Vagina (tissue), 2 donors: ENCODE measurements around the gene KCNMB2.

Experiments used
- CTCF ChIP-seq, 3 experiments: fragments of 450-650 bp in 2 of 3; fragments of 200-600 bp in 1 of 3; sonication (generic) in 1 of 3; IDR thresholded peaks; one replicate each; pipeline ENCODE4 v1.5.1; 2017 to 2019; ENCODE audit warnings: antibody characterized with exemption in 3 of 3, mild to moderate bottlenecking in 2 of 3, moderate library complexity in 2 of 3
- POLR2AphosphoS5 ChIP-seq, 2 donors: sonication (generic); formaldehyde crosslinking; IDR thresholded peaks; one replicate each; pipeline ENCODE4 v1.9.0; 2017; ENCODE audit warnings: antibody characterized with exemption in 2 of 2, mild to moderate bottlenecking in 2 of 2, low read depth in 1 of 2; ENCODE audit not compliant: insufficient read depth in 1 of 2

DNA sequence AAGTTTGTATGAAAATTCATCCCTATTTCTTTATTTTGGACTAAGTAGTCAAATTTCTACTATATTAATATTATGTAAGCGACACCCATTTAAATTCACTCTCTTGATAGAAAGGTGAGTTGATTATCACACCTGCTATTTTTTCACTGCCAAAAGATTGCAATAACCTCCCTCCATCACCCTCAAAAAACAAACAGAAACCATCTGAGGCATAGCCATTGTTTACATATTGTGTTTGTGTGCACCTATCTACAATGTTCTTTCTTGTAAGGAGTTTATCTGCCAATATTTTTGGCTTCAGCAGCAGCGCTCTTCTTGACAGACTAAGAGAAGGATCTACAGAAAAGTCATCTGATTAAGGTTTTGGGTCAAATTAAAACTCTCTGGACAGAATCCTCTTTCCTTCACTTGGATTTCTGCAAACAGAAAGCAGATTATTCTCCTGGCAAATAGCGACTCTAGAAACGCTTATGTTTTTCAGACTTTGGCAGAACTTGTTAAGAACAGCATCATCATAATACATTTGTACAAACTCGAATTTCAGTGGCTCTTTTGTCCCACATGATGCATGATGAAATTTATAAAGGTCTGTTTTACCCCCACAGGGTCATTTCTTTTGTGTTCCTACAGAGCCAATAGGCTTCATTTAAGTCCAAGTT is 48.6 kb downstream of the KCNMB2 start:
- TF ChIP-seq CTCF (IDR thresholded peaks at IDR 0.05) (no peak), POLR2AphosphoS5 (IDR thresholded peaks at IDR 0.05; ENCODE audit: insufficient read depth in 1 of 2, low read depth in 1 of 2) (no peak)
